HG02970 (cell line): ENCODE data around the gene RPL10.
"Not testable (repeated sequence)": the region's sequence is repeated elsewhere in the genome, so short reads cannot be mapped to it uniquely, and the experiment has no call there.

Source experiments
- ATAC-seq: cut with Tn5 transposase; IDR thresholded peaks from one replicate; pipeline ENCODE4 v1.9.1; 2021; ENCODE audit warnings: mild to moderate bottlenecking, moderate library complexity, moderate number of reproducible peaks; ENCODE audit not compliant: unreplicated experiment, low FRiP score

Gene RPL10

DNA sequence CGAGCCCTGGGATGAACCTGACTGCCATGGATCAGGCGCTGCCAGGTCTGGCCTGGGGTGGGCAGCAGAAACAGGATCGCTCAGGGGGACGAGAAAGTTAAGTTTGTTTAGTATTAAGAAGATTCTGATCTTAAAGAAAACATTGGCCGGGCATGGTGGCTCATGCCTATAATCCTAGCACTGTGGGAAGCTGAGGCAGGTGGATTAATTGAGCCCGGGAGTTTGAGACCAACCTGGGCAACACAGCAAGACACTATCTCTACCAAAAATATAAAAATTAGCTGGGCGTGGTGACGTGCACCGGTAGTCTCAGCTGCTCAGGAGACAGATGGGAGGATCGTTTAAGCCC is 23.0 kb upstream of the RPL10 start:
- no peak for ATAC-seq

DNA sequence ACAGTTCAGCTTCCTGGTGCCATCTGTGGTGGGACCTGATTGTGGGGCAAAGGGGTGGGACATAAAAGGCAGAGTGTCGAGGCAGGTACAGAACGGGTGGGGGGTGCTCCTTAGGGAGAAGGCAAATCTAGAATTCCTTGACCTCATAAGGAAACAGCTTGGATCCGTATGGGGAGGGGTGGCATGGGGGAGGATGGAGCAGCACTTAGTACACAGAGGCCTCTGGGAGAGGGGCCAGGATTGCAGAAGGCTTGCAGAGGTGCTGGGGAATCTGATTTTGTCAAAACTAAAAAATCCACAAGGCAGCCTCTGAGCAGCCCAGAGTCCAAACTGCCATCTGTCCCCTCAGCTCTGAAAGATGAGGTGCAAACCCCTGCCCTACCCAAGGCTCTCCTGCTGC is 21.4 kb upstream of the RPL10 start:
- no peak for ATAC-seq

DNA sequence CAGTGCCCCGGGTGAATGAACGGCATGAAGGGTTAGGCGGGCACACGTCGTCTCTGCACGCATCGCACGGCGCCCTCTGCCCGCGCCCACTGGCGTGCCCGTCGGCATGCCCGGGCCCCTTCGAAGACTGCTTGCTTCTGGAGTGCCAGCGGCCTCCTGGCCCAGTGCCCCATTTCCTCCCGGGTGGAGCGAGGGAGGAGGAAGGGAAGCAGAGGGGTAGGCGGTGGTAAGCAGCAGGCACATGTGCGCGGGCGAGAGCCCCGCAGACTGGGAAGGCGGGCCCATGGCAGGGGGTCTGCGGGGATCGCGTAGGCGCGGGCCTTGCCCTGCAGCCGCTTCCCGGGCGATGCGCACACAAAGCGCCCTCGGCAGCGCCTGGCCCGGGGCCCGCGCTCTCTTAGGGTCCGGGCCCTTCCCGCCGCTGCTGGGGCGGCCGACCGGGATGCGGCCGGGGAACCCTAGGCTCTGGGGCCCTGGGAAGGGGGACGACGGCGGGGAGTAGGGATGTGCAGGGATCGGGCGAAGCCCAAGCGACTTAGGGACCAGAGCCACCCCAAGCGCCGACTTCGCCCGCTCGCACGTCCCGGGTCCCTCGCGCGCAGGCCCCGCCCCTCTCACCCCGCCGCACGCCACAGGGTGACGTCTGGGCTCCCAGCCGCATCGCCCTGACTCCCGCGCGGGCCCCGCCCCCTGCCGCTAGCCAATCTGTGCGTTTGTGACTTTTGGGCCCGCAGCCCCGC is 19.9 kb upstream of the RPL10 start:
- ATAC-seq: no peak

DNA sequence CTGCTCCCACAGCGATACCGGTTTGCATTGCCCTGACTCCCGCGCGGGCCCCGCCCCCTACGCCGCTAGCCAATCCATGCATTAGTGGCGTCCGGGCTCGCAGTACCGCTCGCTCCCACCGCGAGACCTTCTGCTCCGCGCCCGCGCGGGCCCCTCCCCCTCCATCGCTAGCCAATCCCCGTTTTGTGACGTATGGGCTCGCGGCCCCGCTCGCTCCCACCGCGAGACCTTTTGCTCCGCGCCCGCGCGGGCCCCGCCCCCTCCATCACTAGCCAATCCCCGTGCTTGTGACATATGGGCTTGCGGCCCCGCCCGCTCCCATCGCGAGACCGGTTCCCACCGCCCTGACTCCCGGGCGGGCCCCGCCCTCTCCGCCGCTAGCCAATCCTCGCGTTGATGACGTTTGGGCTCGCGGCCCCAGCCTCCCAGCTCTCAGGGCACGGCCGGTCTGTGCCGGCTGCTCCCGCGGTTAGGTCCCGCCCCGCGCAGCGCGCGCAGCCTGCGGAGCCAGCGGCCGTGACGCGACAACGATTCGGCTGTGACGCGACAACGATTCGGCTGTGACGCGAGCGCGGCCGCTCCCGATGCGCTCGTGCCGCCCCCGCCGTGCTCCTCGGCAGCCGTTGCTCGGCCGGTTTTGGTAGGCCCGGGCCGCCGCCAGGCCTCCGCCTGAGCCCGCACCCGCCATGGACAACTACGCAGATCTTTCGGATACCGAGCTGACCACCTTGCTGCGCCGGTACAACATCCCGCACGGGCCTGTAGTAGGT is 19.2 kb upstream of the RPL10 start, which contains the start of gene EMD:
Gene EMD, plus strand, starts transcription at position 497 of the 770 bp plus-strand sequence. Its CDS starts 190 bp downstream, at position 687.
- peak; percentile 77 for ATAC-seq

DNA sequence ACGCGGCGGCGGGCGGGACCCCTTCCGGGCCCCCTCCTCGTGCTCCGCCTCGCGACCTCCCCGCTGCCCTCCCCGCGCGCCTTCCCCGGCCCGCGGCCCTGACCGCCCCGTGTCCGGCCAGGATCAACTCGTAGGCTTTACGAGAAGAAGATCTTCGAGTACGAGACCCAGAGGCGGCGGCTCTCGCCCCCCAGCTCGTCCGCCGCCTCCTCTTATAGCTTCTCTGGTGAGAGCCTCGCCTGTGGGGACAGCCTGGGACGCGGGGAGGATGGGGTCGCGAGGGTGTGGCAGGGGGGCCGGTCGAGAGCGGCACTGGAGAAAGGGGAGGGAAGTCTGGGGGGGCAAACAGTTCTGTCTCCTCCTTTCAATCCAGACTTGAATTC is 18.6 kb upstream of the RPL10 start:
- no peak for ATAC-seq

DNA sequence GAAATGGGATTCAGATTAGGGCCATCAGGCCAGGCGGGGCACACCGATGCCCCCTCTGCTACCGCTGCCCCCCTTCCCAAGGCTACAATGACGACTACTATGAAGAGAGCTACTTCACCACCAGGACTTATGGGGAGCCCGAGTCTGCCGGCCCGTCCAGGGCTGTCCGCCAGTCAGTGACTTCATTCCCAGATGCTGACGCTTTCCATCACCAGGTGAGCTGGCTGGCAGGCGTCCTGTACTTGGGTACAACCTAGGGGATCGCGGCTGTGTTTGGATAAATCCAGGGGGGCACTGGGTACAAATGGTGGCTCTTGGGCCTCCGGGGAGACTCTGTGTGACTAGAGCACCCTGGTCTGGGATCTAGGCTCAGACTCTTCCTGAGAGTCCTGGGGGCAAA is 18.0 kb upstream of the RPL10 start:
- no peak for ATAC-seq

DNA sequence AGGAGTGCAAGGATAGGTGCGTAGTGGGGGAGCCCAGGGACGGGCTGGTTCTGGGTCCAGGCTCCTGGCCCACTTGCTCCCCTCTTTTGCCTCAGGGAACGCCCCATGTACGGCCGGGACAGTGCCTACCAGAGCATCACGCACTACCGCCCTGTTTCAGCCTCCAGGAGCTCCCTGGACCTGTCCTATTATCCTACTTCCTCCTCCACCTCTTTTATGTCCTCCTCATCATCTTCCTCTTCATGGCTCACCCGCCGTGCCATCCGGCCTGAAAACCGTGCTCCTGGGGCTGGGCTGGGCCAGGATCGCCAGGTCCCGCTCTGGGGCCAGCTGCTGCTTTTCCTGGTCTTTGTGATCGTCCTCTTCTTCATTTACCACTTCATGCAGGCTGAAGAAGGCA is 17.4 kb upstream of the RPL10 start:
- ATAC-seq: no peak

DNA sequence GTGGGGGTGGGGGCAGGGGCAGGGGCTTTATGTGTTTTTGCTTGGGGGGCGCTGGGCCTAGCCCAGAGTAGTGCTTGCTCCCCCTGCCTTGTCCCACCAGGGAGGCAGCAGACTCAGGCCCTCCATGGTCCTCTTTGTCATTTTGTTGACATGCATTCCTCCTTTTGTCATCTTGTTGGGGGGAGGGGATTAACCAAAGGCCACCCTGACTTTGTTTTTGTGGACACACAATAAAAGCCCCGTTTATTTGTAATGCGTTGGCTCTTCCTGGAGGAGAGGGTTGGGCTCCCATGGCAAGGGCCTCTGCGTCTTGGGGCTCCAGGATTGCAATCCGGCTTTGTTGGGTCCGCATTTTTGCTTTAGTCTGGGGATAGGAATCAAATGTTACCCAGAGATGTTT is 16.9 kb upstream of the RPL10 start:
- no peak for ATAC-seq

DNA sequence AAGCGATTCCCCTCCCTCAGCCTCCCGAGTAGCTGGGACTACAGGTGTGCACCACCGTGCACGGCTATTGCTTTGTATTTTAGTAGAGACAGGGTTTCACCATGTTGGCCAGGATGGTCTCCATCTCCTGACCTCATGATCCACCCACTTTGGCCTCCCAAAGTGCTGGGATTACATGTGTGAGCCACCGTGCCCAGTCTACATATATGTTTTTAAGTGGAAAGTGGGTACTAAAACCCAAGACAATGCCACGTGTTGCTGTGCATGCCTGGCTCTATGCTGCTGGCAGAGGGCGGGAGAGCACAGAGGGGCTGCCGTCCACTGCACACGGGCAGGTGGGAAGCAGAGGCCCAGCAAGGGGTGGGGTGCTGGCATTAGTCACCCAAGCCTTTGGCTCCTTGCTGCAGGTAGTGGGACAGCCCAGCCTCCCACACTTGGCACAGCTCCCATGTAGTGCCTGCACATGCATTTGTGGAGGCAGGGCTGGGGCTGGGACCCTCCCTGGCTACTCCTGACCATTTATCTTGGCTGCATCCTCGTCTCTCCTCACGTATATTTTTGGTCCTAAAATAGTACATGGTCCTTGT is 15.6 kb upstream of the RPL10 start:
- no peak for ATAC-seq

DNA sequence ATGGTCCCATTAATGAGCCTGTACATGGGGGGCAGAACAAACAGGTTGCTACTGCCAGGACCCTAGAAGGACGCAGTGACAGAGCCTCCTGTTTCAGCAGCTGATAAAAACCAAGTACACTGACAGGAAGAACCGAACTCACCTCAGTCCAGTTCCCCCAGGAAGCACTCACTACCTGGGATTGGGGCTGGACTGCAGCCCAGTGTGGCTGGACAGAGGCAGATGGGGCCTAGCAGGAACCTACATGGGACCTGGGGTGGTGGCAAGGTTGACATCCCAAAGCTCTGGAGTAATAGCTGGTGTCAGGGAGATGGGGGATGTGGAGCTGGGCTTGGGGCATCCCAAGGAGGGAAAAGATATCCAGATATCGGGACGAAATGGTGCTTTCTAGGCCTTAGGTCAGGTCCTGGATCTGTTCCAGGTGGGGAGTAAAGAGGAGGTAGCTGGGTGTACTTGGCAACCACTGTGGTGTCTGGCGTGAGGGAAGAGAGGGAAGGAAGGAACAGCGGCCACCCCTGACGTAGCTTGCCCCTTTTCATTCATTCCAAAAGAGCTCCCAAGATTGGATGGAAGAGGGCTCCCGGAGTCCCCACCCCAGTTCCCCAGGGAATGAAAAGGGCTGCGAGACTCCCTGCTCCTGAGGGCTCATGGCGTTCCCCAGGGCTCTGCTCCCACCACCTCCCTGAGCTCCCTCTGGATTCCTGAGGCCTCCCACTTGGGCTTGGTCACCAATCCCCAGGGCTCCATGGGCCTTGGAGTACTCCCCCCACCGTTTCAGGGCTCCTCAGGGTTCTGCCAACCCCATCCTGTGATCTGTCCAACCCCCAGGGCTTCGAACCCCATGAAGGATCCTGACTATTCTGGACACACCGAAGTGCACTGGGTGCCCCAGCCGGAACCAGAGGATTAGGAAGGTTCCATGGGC is 14.6 kb upstream of the RPL10 start:
- ATAC-seq: no peak

DNA sequence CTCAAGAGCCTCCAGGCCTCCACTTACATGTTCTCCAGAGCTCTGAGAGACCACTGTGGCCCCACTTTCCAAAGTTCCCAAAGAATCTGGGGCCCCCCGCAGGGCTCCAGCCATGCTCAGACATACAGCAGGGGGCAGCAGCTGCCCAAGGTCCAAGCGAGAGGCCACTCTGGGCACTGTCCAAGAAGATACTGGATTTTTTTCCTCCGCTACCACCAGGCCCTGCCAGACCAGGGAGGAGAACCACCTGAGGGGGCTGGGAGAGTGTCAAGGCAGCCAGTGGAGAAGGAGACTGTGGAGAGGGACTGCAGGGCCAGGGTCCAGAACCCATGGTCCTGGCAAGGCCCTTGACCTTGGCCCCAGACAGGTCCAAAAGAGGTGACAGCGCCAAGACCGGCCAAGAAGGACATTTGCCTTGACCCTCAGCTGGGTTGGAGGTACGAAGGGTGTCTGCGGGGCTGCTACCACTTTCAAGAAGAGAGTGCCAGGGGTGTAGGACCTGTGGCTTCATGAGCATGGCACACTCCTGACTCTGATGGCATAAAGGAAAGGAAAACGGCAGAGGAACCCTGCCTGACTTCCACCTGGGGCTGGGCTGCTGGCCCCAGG is 13.8 kb upstream of the RPL10 start:
- ATAC-seq: no peak

DNA sequence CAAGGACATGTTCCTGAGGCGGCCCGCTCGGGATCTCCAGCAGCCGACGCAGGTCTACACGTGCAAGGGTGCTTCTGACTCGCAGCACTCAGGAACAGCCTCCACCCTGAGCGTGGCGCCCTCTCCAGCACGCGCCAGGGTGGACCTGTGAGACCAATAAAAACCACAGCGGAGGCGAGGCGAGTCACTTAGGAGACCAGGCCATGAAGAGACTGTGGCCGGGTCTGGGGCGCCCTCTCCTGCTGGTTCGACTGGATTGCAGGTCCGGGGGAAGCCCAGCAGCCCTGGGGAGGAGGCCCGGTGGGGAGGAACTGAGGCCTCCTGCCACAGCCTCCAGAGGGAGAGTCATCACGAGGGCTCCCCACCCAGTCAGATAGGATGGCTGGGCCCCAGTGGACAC is 10.1 kb upstream of the RPL10 start:
- peak; percentile 26 for ATAC-seq

DNA sequence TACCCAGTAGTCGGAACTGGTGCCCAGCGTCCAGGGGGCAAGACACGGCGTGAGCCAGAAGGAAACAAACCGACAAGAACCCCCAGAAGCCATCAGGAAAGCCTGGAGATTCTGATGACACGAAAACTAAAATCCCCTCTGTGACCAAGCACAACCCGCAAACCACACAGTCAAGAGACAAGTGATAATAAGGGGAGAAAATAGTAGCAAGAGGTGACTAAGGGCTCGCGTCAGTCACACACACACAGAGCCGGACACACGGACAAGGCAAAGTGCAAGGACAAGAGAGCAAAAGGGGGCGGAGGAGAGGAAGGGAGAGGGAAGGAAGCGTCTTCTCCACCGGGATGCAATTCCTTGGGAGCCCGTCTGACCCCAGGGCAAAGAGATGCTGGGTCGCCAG is 9.5 kb upstream of the RPL10 start:
- ATAC-seq: not testable (repeated sequence)

DNA sequence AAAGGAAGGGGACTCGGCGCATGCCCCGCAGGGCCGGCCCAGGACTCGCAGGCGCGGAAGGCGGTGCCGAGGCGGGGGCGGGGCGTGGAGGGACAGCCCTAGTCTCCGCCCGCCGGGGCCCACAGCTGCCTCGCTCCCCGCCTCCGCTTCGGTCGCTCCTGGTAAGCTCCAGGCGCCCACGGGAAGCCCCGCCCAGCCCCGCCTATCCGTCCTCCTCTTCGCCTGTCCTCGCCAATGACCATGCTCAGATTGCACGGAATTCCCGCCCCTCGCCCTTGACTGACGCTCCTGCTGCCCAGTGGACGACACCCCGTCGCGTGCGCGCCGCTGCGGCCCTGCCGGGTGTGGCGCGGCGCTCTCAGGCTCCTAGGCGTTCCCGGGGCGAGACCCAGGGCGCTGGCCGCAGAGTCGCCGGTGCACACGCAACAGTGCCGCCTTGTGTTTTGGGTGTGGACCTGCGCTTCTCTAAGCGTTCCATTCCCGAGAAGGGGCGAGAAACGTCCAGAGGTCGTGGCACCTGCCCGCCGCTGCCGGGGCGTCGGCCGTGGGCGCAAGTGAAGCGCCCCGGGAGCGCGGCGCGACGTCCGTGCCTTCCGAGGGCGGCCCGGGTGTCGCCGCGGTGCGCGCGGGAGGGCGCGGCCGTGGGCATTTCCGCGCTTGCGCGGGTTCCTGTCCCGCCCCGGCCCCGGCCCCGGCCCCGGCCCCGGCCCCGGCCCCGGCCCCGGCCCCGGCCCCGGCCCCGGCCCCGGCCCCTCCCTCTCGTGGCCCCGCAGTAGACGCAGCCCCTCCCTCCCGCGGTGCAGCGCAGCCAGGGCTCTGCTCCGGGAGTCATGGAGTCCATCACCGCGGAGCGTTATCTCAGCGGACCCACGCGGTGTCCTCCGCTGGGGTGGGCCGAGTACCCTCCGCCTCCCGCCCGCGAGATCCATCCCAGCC is 8.1 kb upstream of the RPL10 start:
- peak; percentile 59 for ATAC-seq

DNA sequence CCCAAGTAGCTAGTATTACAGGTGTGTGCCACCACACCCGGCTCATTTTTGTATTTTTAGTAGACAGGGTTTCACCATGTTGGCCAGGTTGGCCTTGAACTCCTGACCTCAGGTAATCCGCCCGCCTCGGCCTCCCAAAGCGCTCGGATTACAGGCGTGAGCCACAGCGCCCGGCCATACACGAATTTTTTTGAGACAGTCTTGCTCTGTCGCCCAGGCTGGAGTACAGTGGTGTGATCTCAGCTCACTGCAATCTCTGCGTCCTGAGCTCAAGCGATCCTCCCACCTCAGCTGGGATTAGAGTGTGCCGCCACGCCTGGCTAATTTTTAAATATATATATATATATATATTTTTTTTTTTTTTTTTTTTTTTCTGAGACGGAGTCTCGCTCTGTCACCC is 1.8 kb upstream of the RPL10 start:
- not testable (repeated sequence) for ATAC-seq

DNA sequence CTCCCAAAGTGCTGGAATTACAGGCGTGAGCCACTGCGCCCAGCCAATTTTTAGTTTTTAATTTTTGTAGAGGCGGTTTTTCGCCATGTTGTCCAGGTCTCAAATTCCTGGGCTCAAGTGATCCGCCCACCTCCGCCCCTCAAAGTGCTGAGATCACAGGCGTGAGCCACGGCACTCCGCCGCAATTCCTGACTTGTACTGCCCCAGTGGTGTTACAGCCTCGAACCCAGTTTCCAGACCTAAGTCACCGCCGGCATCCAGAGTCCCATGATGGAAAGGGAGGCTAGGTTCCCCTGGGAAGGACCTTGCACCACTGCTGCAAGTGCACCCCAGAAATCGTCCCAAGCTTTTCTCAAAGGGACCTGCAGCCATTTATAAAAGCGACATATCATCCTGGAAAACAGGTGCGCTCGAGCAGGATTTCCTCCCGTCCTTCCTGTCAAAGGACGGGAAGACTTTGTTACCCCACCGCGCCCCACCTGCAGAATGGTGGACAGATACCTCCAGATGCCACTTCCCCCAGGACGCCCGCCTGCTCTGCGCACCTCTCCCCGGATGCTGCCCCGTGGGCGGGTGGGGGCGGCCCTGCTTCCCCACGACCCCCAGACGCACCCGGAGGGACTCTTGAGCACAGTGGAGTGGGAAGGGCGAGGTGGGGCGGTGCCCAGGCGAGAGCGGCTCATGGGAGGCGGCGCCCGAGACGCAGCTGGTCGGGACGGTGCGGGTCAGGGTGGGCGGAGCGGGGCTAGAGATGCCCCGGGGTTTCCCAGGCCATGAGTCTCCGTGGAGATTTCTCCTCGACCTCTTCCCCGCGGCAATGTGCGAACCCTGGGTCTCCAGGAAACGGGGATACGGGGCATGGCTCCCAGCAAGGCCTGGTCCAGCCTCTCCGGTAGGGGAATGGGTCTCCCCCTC is 947 bp upstream of the RPL10 start:
- peak; percentile 27 for ATAC-seq

DNA sequence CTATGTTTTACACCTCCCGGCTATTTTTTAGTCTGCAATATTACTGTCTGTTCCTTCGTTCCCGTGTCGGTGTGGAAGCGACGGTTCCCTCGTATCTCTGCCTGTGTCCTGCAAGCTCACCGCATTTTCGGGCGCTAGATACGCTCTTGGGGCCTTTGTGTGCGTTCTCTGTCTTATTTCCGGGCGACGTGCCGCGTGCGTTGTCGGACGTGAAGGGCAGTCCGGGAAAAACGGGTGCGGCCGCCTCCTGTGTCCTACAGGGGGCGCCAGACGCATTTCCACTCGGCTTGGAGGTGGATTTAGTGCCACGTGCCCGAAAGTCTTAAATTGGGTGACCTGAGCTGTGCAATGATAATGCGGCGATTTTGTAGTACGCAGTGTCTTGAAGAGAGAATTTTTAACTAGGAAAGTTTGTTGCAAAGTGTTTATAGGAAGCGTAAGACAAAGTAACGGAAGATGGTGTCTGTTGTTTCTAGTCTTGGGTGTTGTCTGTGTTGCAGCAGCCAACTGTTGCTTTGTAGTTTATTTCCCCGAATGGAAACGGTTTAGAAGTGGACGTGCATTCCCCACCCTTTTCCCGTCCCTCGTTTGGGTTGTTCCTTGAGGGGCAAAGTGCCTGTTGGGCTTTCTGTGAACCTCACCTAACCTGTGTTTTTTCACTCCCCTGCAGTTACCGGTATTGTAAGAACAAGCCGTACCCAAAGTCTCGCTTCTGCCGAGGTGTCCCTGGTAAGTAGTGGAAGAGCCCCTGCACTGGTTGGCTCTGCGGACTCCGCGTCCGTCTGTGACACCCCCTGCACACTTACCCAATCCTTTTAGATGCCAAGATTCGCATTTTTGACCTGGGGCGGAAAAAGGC is 720 bp downstream of the RPL10 start:
- peak; percentile 7 for ATAC-seq
